Activated naive CD4-positive, alpha-beta T cell treated with anti-CD3 and anti-CD28 coated beads, Interleukin-2, amount 50 U/mL, for 72 hours (primary cell): ENCODE results near the gene ZC3HAV1L. TPM values are rescaled to one million over a fixed set of nuclear protein-coding genes. Genes with fewer than 3 reads are reported as not detected.
"Not testable (repeated sequence)": the region's sequence is repeated elsewhere in the genome, so short reads cannot be mapped to it uniquely, and the experiment has no call there.

Experiments used
- ATAC-seq, 2 donors: fragments of 150-1000 bp; cut with Tn5 transposase; 2 replicates each; pipeline ENCODE4 v1.10.0; 2021; ENCODE audit warnings: mild to moderate bottlenecking in 2 of 2, moderate library complexity in 2 of 2
- DNase-seq, 2 donors: peaks; one replicate each; pipeline ENCODE4 v3.0.0; 2021 to 2022; ENCODE audit warnings: low spot score in 2 of 2
- H3K27ac Mint-ChIP-seq, 2 donors: one replicate each; pipeline ENCODE4 v1.8.0; 2022; ENCODE audit warnings: mild to moderate bottlenecking in 2 of 2, mixed read lengths in 2 of 2
- H3K36me3 Mint-ChIP-seq, 2 donors: one replicate each; pipeline ENCODE4 v1.8.0; 2022; ENCODE audit warnings: mixed read lengths in 2 of 2
- H3K9me3 Mint-ChIP-seq, 2 donors: one replicate each; pipeline ENCODE4 v1.8.0; 2022; ENCODE audit warnings: mixed read lengths in 2 of 2
- total RNA-seq, 2 donors: library from RNA; stranded (reverse); gene quantifications; one replicate each; pipeline ENCODE4 v1.2.3, GENCODE V29; 2022

Gene ZC3HAV1L
- 10 to 100 TPM in 1 of 2 donors, 1 to 10 TPM in 1; 2.0 to 22.6 TPM for total RNA-seq

GRCh38 chr7:139035586-139036353, at the start of gene ZC3HAV1L:
Gene ZC3HAV1L (minus strand): TSS chr7:139036042. CDS start chr7:139036017, 25 bp downstream.
- H3K27ac Mint-ChIP-seq: peak within 1 kb of the TSS; percentile 52 to 85
- H3K36me3 Mint-ChIP-seq: peaks cover 0 to 20% of the 10 kb centered on the region in 2 donors
- no peaks in the 10 kb centered on the region for H3K9me3 Mint-ChIP-seq
- peak; percentile 85 for ATAC-seq
- DNase-seq: peak; percentile 60 to 74

GRCh38 chr7:139084709-139085108, 48.9 kb upstream of the ZC3HAV1L start:
- ATAC-seq: peak; percentile 62 to 67

GRCh38 chr7:139081584-139081983, 45.7 kb upstream of the ZC3HAV1L start:
- DNase-seq (no peak), ATAC-seq (no peak)
- Mint-ChIP-seq H3K36me3 (peaks cover 45 to 76% of the 10 kb centered on the region in 2 donors), H3K9me3 (peaks cover 0 to under 1% of the 10 kb centered on the region in 2 donors), H3K27ac (peak overlapping the region in 1 of 2 donors; percentile 7)

More at GRCh38 chr7:139084709-139085108, 48.9 kb upstream of the ZC3HAV1L start:
- peak overlapping the region; percentile 74 to 98 for H3K27ac Mint-ChIP-seq
- peaks cover 0 to 20% of the 10 kb centered on the region in 2 donors for H3K9me3 Mint-ChIP-seq
- DNase-seq: no peak
- peaks cover 56 to 95% of the 10 kb centered on the region in 2 donors for H3K36me3 Mint-ChIP-seq

GRCh38 chr7:139080905-139081304, 45.1 kb upstream of the ZC3HAV1L start:
- Mint-ChIP-seq H3K36me3 (peaks cover 43 to 69% of the 10 kb centered on the region in 2 donors), H3K27ac (peak overlapping the region; percentile 72 to 89), H3K9me3 (no peaks in the 10 kb centered on the region)
- DNase-seq (no peak), ATAC-seq (no peak)

- peak overlapping the region; percentile 72 for H3K27ac Mint-ChIP-seq
- DNase-seq (no peak), ATAC-seq (no peak)
- no peaks in the 10 kb centered on the region for H3K9me3 Mint-ChIP-seq
- H3K36me3 Mint-ChIP-seq: peaks cover 34 to 58% of the 10 kb centered on the region in 2 donors
Measured at GRCh38 chr7:139079861-139080260, 44.0 kb upstream of the ZC3HAV1L start.

GRCh38 chr7:139078911-139079310, 43.1 kb upstream of the ZC3HAV1L start:
- Mint-ChIP-seq H3K27ac (peak overlapping the region; percentile 46 to 72), H3K9me3 (no peaks in the 10 kb centered on the region), H3K36me3 (peaks cover 34 to 51% of the 10 kb centered on the region in 2 donors)
- ATAC-seq: no peak
- no peak for DNase-seq

GRCh38 chr7:139078399-139078798, 42.6 kb upstream of the ZC3HAV1L start:
- ATAC-seq: no peak
- no peak for DNase-seq
- Mint-ChIP-seq H3K9me3 (no peaks in the 10 kb centered on the region), H3K27ac (peak overlapping the region; percentile 46 to 72), H3K36me3 (peaks cover 33 to 50% of the 10 kb centered on the region in 2 donors)

GRCh38 chr7:139077706-139078105, 41.9 kb upstream of the ZC3HAV1L start:
- H3K9me3 Mint-ChIP-seq, ATAC-seq, DNase-seq: not testable (repeated sequence)
- H3K27ac Mint-ChIP-seq: peak overlapping the region; percentile 46 to 72
- H3K36me3 Mint-ChIP-seq: peaks cover 33 to 45% of the 10 kb centered on the region in 2 donors

GRCh38 chr7:139075871-139076686, 40.2 kb upstream of the ZC3HAV1L start:
- Mint-ChIP-seq H3K9me3 (no peaks in the 10 kb centered on the region), H3K27ac (peak overlapping the region; percentile 73 to 85), H3K36me3 (peaks cover 38 to 49% of the 10 kb centered on the region in 2 donors)
- DNase-seq (no peak), ATAC-seq (no peak)

GRCh38 chr7:139075031-139075652, 39.3 kb upstream of the ZC3HAV1L start:
- H3K36me3 Mint-ChIP-seq: peaks cover 28 to 42% of the 10 kb centered on the region in 2 donors
- peak overlapping the region; percentile 73 to 86 for H3K27ac Mint-ChIP-seq

GRCh38 chr7:139072796-139073195, 37.0 kb upstream of the ZC3HAV1L start:
- Mint-ChIP-seq H3K36me3 (peaks cover 11 to 25% of the 10 kb centered on the region in 2 donors), H3K9me3 (no peaks in the 10 kb centered on the region), H3K27ac (peak overlapping the region; percentile 85 to 88)
- DNase-seq (no peak), ATAC-seq (peak; percentile 11)

More at GRCh38 chr7:139075031-139075652, 39.3 kb upstream of the ZC3HAV1L start:
- DNase-seq (peak; percentile 63 to 65), ATAC-seq (peak; percentile 78 to 86)
- H3K9me3 Mint-ChIP-seq: no peaks in the 10 kb centered on the region

GRCh38 chr7:139071680-139072079, 35.8 kb upstream of the ZC3HAV1L start:
- peak overlapping the region; percentile 85 to 88 for H3K27ac Mint-ChIP-seq
- peaks cover 17 to 35% of the 10 kb centered on the region in 2 donors for H3K36me3 Mint-ChIP-seq
- H3K9me3 Mint-ChIP-seq: no peaks in the 10 kb centered on the region
- no peak for DNase-seq
- no peak for ATAC-seq

GRCh38 chr7:139068544-139069399, 32.9 kb upstream of the ZC3HAV1L start:
- DNase-seq (no peak), ATAC-seq (peak; percentile 37 to 38)
- H3K27ac Mint-ChIP-seq: peak overlapping the region; percentile 14 to 72
- no peaks in the 10 kb centered on the region for H3K9me3 Mint-ChIP-seq
- H3K36me3 Mint-ChIP-seq: peaks cover 28 to 59% of the 10 kb centered on the region in 2 donors

- DNase-seq: no peak
- H3K27ac Mint-ChIP-seq: peak overlapping the region; percentile 48 to 62
- ATAC-seq: no peak
- H3K9me3 Mint-ChIP-seq: no peaks in the 10 kb centered on the region
- peaks cover 22 to 52% of the 10 kb centered on the region in 2 donors for H3K36me3 Mint-ChIP-seq
Measured at GRCh38 chr7:139066315-139066714, 30.5 kb upstream of the ZC3HAV1L start.

- peak overlapping the region; percentile 55 to 94 for H3K27ac Mint-ChIP-seq
- ATAC-seq: no peak
- no peak for DNase-seq
- no peaks in the 10 kb centered on the region for H3K9me3 Mint-ChIP-seq
- peaks cover 22 to 57% of the 10 kb centered on the region in 2 donors for H3K36me3 Mint-ChIP-seq
Measured at GRCh38 chr7:139065323-139065722, 29.5 kb upstream of the ZC3HAV1L start.

GRCh38 chr7:139061416-139061815, 25.6 kb upstream of the ZC3HAV1L start:
- Mint-ChIP-seq H3K9me3 (no peaks in the 10 kb centered on the region), H3K36me3 (peaks cover 16 to 55% of the 10 kb centered on the region in 2 donors), H3K27ac (peak overlapping the region; percentile 54 to 87)
- ATAC-seq (peak; percentile 51 to 67), DNase-seq (no peak)
